Nephron progenitor cell (in vitro differentiated cells): ENCODE results near the gene KAT8.

Experiments used
- DNase-seq: peaks from one replicate; pipeline ENCODE4 v3.0.0; 2021
- H3K27ac Mint-ChIP-seq: 2 replicates; pipeline ENCODE4 v1.8.0; 2021; ENCODE audit warnings: mild to moderate bottlenecking, moderate library complexity, mixed read lengths
- H3K27me3 Mint-ChIP-seq: 2 replicates; pipeline ENCODE4 v1.8.0; 2021; ENCODE audit warnings: mild to moderate bottlenecking, low read depth, mixed read lengths; ENCODE audit not compliant: poor library complexity
- H3K36me3 Mint-ChIP-seq: 2 replicates; pipeline ENCODE4 v1.8.0; 2021; ENCODE audit warnings: low read depth, mixed read lengths
- H3K4me1 Mint-ChIP-seq: 2 replicates; pipeline ENCODE4 v1.8.0; 2021; ENCODE audit warnings: mixed read lengths
- H3K4me3 Mint-ChIP-seq: 2 replicates; pipeline ENCODE4 v1.8.0; 2021; ENCODE audit warnings: mild to moderate bottlenecking, moderate library complexity, mixed read lengths
- H3K9me3 Mint-ChIP-seq: 2 replicates; pipeline ENCODE4 v1.8.0; 2021; ENCODE audit warnings: mild to moderate bottlenecking, moderate library complexity, mixed read lengths
- TF ChIP-seq, protein P1 (sequence below): fragments of 200-600 bp; sonication (generic); IDR thresholded peaks from 2 replicates; pipeline ENCODE4 v1.5.0; 2021; ENCODE audit warnings: antibody characterized with exemption

Gene KAT8

DNA sequence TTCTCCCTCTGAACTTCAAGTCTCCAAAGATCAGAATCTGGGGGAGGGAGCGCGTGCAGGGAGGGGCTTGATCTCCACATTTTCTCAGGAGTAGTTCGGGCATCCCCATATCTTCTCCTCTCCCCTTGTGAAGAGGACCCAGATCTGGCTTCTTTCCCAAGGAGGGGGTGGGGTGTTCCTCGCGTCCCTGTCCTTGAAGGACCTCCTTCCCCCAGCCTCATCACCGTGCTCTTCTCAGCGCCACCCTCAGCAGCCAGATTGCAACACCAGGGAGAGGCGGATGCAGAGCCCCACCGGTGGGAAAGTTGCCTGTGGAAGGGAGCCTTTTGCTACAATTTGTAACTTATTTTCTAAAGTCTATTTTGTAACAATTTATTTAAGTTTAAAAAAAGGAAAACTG lies 34.4 kb upstream of the KAT8 start:
- peaks cover 8% of the 10 kb centered on the region for H3K4me1 Mint-ChIP-seq
- peaks cover 26% of the 10 kb centered on the region for H3K36me3 Mint-ChIP-seq
- H3K9me3 Mint-ChIP-seq: no peaks in the 10 kb centered on the region
- no peak overlapping the region for H3K27ac Mint-ChIP-seq
- H3K4me3 Mint-ChIP-seq: no peak overlapping the region
- no peak for DNase-seq
- peaks cover 3% of the 10 kb centered on the region for H3K27me3 Mint-ChIP-seq
- TF ChIP-seq, protein P1, sequence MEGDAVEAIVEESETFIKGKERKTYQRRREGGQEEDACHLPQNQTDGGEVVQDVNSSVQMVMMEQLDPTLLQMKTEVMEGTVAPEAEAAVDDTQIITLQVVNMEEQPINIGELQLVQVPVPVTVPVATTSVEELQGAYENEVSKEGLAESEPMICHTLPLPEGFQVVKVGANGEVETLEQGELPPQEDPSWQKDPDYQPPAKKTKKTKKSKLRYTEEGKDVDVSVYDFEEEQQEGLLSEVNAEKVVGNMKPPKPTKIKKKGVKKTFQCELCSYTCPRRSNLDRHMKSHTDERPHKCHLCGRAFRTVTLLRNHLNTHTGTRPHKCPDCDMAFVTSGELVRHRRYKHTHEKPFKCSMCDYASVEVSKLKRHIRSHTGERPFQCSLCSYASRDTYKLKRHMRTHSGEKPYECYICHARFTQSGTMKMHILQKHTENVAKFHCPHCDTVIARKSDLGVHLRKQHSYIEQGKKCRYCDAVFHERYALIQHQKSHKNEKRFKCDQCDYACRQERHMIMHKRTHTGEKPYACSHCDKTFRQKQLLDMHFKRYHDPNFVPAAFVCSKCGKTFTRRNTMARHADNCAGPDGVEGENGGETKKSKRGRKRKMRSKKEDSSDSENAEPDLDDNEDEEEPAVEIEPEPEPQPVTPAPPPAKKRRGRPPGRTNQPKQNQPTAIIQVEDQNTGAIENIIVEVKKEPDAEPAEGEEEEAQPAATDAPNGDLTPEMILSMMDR: no peak

DNA sequence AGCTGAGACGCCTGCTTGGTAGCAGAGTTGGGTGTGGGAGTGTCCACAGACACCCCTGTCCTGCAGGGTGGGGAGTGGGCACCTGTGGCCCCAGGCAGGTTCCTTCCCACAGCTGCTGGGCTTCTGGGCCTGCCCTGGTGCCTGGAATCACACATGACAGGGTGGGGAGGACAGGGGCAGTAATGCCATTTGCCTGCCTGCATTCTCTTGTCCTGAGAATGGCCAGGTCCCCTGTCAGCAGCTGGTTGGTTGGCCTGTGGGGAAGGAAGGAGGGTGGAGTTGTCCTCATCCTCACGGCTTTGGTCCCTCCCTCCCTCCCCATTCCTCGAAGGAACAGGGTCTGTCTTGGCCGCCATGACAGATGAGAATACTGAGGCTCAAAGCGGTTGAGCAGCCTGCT lies 33.9 kb upstream of the KAT8 start:
- peaks cover 3% of the 10 kb centered on the region for H3K27me3 Mint-ChIP-seq
- peaks cover 8% of the 10 kb centered on the region for H3K4me1 Mint-ChIP-seq
- no peak overlapping the region for H3K27ac Mint-ChIP-seq
- H3K9me3 Mint-ChIP-seq: no peaks in the 10 kb centered on the region
- TF ChIP-seq, protein P1: no peak
- no peak for DNase-seq
- H3K36me3 Mint-ChIP-seq: peaks cover 21% of the 10 kb centered on the region
- H3K4me3 Mint-ChIP-seq: no peak overlapping the region

DNA sequence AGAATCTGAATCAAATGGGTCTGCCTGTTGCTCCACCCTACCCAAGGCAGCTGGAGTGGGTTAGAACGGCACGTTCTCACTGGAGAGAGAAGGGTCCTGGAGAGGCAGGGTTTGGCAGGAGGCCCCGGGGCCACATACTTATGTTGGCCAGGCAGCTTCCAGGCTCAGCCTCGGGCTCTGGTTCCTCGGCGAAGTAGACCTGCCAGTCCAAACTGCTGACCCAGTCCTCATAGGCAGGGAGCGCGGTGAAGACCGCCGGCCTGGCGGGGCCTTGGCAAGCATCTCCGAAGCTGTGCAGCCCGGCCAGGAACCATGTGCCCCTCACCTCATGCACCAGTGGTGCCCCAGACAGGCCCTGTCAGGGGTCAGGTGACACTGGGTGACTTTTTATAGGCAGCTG lies 33.5 kb upstream of the KAT8 start:
- TF ChIP-seq, protein P1: no peak
- Mint-ChIP-seq H3K27me3 (peaks cover 3% of the 10 kb centered on the region), H3K4me3 (no peak overlapping the region), H3K27ac (no peak overlapping the region), H3K9me3 (no peaks in the 10 kb centered on the region), H3K4me1 (peaks cover 8% of the 10 kb centered on the region), H3K36me3 (peaks cover 17% of the 10 kb centered on the region)
- no peak for DNase-seq

DNA sequence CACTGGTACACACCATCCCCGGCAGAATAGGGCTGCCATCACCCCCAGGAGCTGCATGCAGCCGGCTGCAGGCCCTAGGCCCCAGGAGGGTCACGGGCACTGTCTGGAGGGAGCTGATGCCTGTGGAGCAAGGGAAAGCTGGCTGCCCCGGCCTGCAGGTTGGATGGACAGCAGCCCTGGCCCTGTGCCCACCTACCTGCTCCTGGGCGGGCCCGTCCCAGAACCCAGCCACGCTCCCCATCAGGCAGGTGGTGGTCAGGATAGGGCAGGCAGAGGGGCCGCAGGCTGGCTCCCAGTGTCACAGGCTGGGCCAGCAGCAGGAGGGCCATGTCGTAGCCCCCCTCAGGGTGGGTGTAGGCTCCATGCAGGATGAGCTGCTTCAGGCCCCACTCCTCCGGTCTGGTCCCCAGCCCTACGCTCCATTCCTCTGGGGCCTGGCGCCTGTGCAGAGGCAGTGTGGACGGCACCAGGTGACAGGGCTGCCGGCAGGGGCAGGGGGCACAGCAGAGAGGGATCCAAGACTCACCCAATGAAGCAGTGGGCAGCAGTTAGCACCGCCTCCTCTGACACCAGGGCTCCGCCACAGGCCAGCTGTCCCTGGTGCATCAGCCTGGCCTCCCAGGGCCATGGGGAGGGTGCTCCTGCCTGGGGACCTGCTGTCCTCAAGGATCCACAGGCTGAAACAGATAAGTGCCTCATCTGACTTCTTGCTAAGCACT lies 32.7 kb upstream of the KAT8 start:
- no peak overlapping the region for H3K4me3 Mint-ChIP-seq
- H3K9me3 Mint-ChIP-seq: no peaks in the 10 kb centered on the region
- TF ChIP-seq, protein P1: no peak
- DNase-seq: no peak
- peaks cover 11% of the 10 kb centered on the region for H3K36me3 Mint-ChIP-seq
- H3K27me3 Mint-ChIP-seq: peaks cover 3% of the 10 kb centered on the region
- H3K4me1 Mint-ChIP-seq: peaks cover 8% of the 10 kb centered on the region
- H3K27ac Mint-ChIP-seq: no peak overlapping the region

DNA sequence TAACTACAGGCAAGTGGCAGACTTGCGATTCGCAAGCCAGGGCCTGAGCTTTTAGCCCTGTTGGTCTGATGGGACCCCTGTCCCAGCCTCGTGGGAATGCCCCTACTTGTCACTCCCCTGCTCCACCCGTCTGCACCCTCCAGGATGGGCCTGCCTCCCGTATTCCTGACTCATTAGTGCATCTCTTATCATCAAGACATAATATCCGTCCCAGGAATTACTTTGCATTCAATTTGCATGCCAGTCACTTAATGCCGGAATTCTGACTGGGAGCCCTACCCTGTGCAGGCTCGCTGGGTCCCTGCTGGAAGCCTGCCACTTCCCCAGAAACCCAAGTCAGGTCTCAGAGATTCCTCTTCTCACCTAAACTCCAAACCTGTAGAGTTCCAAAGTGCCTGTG lies 32.1 kb upstream of the KAT8 start:
- Mint-ChIP-seq H3K4me3 (no peak overlapping the region), H3K36me3 (peaks cover 11% of the 10 kb centered on the region)
- no peak for DNase-seq

More for the DNA sequence above, 32.1 kb upstream of the KAT8 start:
- peaks cover 3% of the 10 kb centered on the region for H3K27me3 Mint-ChIP-seq
- H3K9me3 Mint-ChIP-seq: no peaks in the 10 kb centered on the region
- peaks cover 8% of the 10 kb centered on the region for H3K4me1 Mint-ChIP-seq
- H3K27ac Mint-ChIP-seq: peak overlapping the region; percentile 91
- TF ChIP-seq, protein P1: no peak
